Measurements from ENCODE around the gene PRR29.

Gene PRR29

GRCh38 chr17:64007838-64008282 lies 9.7 kb downstream of the PRR29 start:
- no peak for TF ChIP-seq CTCF (IDR thresholded peaks at IDR 0.05; ENCODE audit: low read depth, low read length, missing control alignments)

GRCh38 chr17:64008346-64008745 lies 10.2 kb downstream of the PRR29 start:
- DNase-seq (ENCODE audit: extremely low read depth, low read depth): no peak
- no peak for TF ChIP-seq CTCF (IDR thresholded peaks at IDR 0.05; ENCODE audit: low read depth, low read length, missing control alignments)
- no peak overlapping the region for H3K4me3 ChIP-seq (replicated peaks; ENCODE audit: low read depth, low read length)

More at GRCh38 chr17:64007838-64008282, 9.7 kb downstream of the PRR29 start:
- no peak overlapping the region for H3K4me3 ChIP-seq (replicated peaks; ENCODE audit: low read depth, low read length)
- no peak for DNase-seq (ENCODE audit: extremely low read depth, low read depth)

- TF ChIP-seq CTCF (IDR thresholded peaks at IDR 0.05; ENCODE audit: low read depth, low read length, missing control alignments): no peak
- H3K4me3 ChIP-seq (replicated peaks; ENCODE audit: low read depth, low read length): no peak overlapping the region
- no peak for DNase-seq (ENCODE audit: extremely low read depth, low read depth)
Observed at GRCh38 chr17:64008830-64009229, 10.7 kb downstream of the PRR29 start.

GRCh38 chr17:64009571-64010402 lies 11.6 kb downstream of the PRR29 start:
- no peak for TF ChIP-seq CTCF (IDR thresholded peaks at IDR 0.05; ENCODE audit: low read depth, low read length, missing control alignments)
- DNase-seq (ENCODE audit: extremely low read depth, low read depth): no peak
- no peak overlapping the region for H3K4me3 ChIP-seq (replicated peaks; ENCODE audit: low read depth, low read length)

GRCh38 chr17:64015447-64015846 lies 17.3 kb downstream of the PRR29 start:
- H3K4me3 ChIP-seq (replicated peaks; ENCODE audit: low read depth, low read length): no peak overlapping the region

GRCh38 chr17:64016231-64016784 lies 18.2 kb downstream of the PRR29 start:
- no peak for DNase-seq (ENCODE audit: extremely low read depth, low read depth)
- no peak for TF ChIP-seq CTCF (IDR thresholded peaks at IDR 0.05; ENCODE audit: low read depth, low read length, missing control alignments)
- H3K4me3 ChIP-seq (replicated peaks; ENCODE audit: low read depth, low read length): no peak overlapping the region

More at GRCh38 chr17:64015447-64015846, 17.3 kb downstream of the PRR29 start:
- no peak for TF ChIP-seq CTCF (IDR thresholded peaks at IDR 0.05; ENCODE audit: low read depth, low read length, missing control alignments)
- DNase-seq (ENCODE audit: extremely low read depth, low read depth): no peak

Data from HFF-Myc (cell line).